CD1c-positive myeloid dendritic cell (primary cell): ENCODE data around the gene S100A14.

ENCODE experiments used
- DNase-seq: peaks from one replicate; pipeline ENCODE4 v3.0.0-alpha.2; 2016; ENCODE audit errors: extremely low spot score

Gene S100A14

GRCh38 chr1:153639280-153639679 lies 23.2 kb upstream of the S100A14 start:
- DNase-seq = no peak

DNA sequence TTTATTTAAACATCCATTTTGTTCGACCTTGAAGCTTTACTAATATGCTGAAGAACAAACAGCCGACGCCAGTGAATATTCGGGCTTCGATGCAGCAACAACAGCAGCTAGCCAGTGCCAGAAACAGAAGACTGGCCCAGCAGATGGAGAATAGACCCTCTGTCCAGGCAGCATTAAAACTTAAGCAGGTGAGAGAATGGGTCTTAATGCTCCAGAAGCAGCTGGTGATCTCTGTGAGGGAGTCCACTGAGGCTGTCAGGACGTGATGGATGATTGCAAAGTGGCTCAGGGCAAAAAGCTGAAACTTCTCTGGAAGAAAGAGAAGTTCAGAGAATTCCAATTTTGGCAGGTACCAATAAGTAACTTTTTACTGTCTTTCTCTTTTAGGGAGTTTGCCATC lies 22.1 kb upstream of the S100A14 start:
- DNase-seq = no peak

DNA sequence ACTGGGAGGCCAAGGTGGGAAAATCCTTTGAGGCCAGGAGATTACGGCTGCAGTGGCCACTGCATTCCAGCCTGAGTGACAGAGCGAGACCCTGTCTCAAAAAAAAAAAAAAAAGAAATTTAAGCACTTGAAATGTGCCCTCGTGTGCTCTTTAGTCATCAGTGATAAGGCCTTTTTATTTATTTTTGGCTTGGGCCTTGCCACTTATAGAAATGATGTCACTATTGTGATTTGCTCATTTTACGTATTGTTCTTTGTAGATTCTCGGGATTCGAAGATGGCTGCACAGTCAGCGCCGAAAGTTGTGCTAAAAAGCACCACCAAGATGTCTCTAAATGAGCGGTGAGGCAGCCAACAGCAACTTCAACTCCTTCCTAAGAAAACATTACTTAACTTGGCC lies 20.2 kb upstream of the S100A14 start:
- no peak for DNase-seq

GRCh38 chr1:153635872-153636271 lies 19.7 kb upstream of the S100A14 start:
- DNase-seq = no peak

- peak; percentile 99 for DNase-seq
Observed at GRCh38 chr1:153633754-153634665, 17.9 kb upstream of the S100A14 start, which contains the start of gene CHTOP. Gene CHTOP, plus strand, starts transcription at chr1:153634066. Its CDS starts 2,523 bp downstream, at chr1:153636589.

GRCh38 chr1:153633161-153633753 lies 17.1 kb upstream of the S100A14 start:
- no peak for DNase-seq

GRCh38 chr1:153631047-153632022 lies 15.2 kb upstream of the S100A14 start:
- DNase-seq = peak; percentile 26

GRCh38 chr1:153630384-153630783 lies 14.3 kb upstream of the S100A14 start:
- DNase-seq = no peak

DNA sequence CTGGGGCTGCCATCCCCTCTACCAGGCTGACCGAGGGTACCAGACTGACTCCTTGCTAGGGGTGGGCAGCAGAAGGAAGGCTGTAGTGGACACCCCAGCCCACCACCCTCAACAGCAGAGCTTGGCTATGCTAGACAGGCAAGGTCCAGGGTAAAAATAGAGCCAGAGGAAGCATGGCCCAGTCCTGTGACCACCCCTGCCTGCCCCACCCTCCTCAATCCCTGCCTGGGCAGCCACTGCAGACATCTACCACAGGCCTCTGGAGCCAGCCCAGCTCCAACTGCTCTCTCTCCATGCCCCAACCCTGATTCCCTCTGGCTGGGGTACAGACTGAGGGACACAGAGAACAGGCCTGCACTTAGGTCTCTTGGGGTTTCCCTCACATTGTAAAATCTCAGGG lies 13.8 kb upstream of the S100A14 start:
- no peak for DNase-seq

GRCh38 chr1:153629343-153629665 lies 13.2 kb upstream of the S100A14 start:
- DNase-seq = no peak

DNA sequence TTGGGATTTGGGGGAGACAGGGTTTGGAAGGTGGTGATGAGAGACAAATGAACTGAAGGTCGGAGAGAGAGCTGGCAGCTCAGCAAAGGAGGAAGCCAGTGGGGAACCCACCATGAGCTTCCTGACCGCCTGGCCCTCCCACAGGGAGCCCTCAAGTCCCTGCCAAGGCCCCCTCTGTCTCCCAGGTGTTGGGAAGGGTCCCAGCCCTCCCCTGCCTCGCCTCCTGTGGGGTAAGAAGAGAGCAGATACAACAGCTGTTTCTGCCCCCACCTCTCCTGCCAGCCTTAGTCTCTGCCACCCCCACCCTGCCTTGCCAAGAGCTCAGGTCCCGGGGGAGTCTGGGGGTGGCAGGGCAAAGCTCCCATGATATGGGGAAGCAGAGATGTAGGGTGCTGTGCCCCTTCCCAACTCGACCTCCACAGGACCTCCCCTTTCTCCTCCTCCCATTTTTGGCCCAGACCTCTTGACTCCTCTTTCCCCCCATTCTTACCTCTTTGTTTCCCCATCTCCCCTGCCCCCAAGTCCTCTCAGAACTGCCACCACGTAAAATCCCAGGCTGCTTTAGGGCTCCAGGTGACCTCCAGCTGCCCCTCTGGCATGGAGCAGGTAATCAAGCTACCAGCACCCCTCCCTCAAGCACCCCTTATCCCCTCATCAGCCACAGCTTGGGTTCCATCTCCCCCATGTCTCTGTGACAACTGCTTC lies 12.7 kb upstream of the S100A14 start:
- no peak for DNase-seq

- no peak for DNase-seq
Observed at GRCh38 chr1:153627715-153628626, 11.8 kb upstream of the S100A14 start, which contains the start of gene S100A1. Gene S100A1, plus strand, starts transcription at chr1:153628434. Its CDS starts 2,088 bp downstream, at chr1:153630522.

GRCh38 chr1:153626904-153627714 lies 11.0 kb upstream of the S100A14 start, which contains the start of gene S100A13:
Gene S100A13, minus strand, starts transcription at chr1:153627505. Its CDS starts 1,033 bp downstream, at chr1:153626472.
- DNase-seq = peak; percentile 35

DNA sequence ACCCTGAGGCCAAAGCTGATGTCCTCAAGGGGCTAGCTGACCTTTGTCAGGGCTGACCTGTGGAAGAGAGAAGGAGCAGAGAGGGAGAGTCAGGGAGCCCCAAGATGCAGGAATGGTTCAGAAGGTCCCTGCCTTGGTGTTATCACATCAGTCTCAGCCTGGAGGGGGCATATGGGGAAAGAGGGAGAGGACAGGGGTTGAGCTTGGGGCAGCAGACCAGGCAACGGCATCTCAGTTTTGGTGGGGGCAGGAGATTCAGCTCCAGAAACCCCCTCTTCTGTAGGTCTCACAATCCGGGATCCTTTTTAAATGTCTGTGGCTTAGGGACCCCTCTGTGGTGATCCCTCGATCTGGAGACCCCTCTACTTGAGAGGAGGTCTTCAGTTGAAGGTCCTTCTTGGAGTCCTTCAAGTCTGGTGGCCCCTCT lies 10.4 kb upstream of the S100A14 start:
- no peak for DNase-seq

- no peak for DNase-seq
Observed at GRCh38 chr1:153624965-153625611, 9.0 kb upstream of the S100A14 start.

- DNase-seq = peak; percentile 79
Observed at GRCh38 chr1:153623101-153623500, 7.0 kb upstream of the S100A14 start.

GRCh38 chr1:153619171-153619570 lies 3.0 kb upstream of the S100A14 start:
- DNase-seq = no peak

- peak; percentile 70 for DNase-seq
Observed at GRCh38 chr1:153617663-153618062, 1.5 kb upstream of the S100A14 start.

DNA sequence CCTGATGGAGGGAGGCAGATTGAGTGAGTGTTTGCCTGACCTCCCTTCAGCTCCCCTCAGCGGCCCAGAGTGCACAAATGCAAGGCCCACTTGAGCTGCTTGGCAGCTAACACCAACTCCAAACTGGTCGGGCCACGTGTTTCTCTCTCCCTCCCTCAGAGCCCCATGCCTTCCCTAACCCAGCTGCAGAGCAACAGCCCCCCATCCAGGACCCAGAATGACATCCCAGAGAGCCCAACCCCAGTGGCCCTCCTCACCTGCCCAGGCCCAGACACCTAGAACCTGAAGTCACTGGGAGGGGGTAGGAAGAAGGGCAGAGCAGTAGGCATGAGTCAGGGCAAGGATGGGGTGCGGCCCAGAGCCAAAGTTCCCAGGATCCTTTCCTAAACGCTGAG lies 789 bp upstream of the S100A14 start:
- DNase-seq = no peak
